ENCODE measurements around the gene ANKRD40CL.
"Not testable (repeated sequence)": the region's sequence is repeated elsewhere in the genome, so short reads cannot be mapped to it uniquely, and the experiment has no call there.

ANKRD40CL gene, protein sequence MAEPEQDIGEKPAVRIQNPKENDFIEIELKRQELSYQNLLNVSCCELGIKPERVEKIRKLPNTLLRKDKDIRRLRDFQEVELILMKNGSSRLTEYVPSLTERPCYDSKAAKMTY
- total RNA-seq, result 0 to 0.08 (median 0) reads per million in 4 donors

DNA sequence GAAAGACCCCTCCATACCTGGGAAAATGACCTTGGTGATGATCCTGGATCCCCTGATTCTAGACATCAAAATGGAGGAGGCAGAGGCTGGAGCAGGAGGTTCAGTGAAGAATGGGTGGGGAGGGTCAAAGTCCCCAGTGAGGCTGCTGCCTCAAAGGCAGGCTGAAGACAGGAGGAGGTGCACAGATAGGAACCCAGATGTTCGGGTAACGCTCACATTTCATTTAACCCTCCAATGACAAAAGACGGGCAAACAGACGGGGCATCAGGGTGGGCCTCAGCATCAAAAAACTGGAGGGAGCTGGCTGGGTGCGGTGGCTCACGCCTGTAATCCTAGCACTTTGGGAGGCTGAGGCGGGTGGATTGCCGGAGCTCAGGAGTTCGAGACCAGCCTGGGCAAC is at the start of gene ANKRD40CL:
TSS of gene ANKRD40CL (minus strand) at position 73 of the 400 bp plus-strand sequence. CDS start 605 bp downstream, outside the sequence.
- DNase-seq, result no peak

DNA sequence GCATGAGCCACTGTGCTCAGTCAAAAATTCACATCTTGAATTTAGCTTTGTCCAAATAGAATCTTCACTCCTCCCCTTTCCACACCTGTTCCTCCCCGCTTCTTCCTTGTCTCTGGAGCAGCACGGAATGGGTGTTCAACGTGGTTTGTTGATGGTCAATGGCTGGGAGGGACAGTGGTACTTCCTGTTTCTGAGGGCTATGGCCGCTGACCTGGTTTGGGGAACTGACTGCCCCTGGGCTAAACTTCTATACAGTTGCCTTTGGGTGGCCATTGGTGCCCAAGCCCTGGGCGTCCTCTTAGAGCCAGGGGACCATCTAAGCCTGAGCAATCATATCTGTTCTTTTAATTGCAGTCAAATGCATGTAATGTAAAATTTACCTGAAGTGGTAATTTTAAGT is 49.0 kb upstream of the ANKRD40CL start:
- DNase-seq, result no peak

- DNase-seq, result no peak
Measured at GRCh38 chr17:50815400-50815799, 48.1 kb upstream of the ANKRD40CL start.

DNA sequence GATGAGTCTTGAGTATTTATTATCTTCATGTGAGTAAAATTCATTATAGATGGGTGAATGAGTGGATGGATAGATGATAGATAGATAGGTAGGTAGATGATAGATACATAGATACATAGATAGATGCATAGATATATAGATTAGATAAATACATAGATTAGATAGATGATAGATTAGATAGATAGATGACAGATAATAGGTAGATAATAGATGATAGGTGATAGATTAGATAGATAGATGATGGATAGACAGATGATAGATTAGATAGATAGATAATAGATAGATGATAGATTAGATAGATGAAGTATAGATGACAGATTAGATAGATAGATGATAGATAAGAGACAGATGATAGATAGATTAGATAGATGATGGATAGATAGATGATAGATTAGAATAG is 46.3 kb upstream of the ANKRD40CL start:
- no peak for DNase-seq

GRCh38 chr17:50808888-50809287 is 41.6 kb upstream of the ANKRD40CL start:
- no peak for DNase-seq

GRCh38 chr17:50808413-50808812 is 41.1 kb upstream of the ANKRD40CL start:
- DNase-seq, result no peak

- DNase-seq, result no peak
Measured at GRCh38 chr17:50807675-50808074, 40.4 kb upstream of the ANKRD40CL start.

DNA sequence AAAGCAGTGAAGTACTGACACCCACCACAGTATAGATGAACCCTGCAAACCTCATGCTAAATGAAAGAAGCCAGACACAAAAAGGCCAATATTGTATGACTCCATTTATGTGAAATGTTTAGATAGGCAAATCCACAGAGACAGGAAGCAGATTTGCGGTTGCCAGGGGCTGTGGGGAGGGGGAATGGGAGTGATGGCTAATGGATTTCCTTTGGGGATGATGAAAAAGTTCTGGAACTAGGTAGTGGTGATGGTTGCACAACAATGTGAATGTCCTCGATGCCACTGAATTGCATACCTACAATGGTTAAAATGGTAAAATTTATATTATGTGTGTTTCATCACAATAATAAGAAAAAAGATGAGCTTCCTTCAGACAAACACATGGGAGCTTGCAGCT is 39.7 kb upstream of the ANKRD40CL start:
- no peak for DNase-seq

DNA sequence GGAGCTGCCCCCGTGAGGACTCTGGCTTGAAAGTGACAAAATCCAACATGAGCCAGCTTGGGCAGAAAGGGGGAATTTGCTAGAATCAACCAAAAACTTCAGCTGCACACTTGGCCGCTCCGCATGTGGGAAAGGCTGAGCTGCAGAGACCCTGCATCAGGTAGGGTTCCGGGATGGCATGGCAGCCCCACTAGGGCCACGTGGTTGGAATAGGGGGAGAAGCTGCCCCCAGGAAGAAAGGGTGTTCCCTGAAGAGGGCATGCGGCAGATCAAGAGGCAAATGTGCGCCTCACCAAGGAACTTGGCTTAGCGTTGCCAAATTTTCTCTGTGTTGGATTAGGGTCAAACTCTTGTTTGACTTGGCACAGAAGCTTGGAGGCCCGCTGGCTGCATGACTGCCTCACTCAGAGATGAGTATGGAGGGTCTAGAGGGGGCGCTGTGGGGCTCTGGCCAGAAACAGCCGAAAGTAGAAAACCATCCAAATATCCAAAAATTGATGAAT is 38.9 kb upstream of the ANKRD40CL start:
- DNase-seq, result no peak

GRCh38 chr17:50805486-50805885 is 38.2 kb upstream of the ANKRD40CL start:
- DNase-seq, result no peak

GRCh38 chr17:50804749-50805475 is 37.6 kb upstream of the ANKRD40CL start:
- not testable (repeated sequence) for DNase-seq

GRCh38 chr17:50803676-50804075 is 36.4 kb upstream of the ANKRD40CL start:
- DNase-seq, result no peak

DNA sequence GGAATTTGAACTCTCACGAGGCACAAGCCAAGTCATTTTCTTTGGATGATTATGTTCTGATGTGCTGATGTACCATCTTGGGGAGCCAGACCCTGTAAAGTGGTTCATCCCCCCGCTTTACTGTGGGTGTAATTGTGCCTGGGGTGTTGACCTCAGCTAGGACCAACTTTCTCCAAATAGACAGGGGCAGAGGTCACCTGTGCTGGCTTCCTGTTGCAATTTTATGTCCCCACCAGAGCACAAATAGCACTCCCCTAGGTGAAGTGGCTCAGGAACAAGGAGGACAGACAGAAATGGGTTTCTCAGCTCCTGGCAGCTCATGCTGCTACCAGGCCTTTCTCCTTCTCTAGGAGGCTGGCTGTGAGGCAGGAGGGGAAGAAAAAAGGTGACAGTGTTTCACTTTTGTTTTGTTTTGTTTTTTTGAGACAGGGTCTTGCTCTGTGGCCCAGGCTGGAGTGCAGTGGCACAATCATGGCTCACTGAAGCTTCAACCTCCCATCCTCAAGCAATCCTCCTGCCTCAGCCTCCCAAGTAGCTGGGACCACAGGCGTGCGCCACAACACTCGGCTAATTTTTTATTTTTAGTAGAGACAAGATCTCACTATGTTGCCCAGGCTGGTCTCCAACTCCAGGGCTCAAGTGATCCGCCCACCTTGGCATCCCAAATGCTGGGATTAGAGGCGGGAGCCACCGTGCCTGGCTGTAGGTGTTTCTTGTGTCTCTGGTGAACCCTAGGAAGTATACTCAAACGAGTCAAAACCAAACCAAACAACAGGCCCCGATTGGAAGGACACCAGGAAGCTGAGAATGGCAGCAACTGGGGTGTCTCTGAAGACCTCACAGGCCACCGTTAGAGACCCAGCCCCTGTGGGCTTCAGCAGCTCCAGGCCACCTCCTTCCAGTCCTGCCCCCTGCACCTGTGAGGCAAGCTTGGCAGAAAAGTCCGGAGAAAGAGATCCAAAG is 35.6 kb upstream of the ANKRD40CL start:
- DNase-seq, result no peak

- DNase-seq, result no peak
Measured at GRCh38 chr17:50800196-50800700, 32.9 kb upstream of the ANKRD40CL start.

GRCh38 chr17:50799582-50799981 is 32.3 kb upstream of the ANKRD40CL start:
- no peak for DNase-seq

DNA sequence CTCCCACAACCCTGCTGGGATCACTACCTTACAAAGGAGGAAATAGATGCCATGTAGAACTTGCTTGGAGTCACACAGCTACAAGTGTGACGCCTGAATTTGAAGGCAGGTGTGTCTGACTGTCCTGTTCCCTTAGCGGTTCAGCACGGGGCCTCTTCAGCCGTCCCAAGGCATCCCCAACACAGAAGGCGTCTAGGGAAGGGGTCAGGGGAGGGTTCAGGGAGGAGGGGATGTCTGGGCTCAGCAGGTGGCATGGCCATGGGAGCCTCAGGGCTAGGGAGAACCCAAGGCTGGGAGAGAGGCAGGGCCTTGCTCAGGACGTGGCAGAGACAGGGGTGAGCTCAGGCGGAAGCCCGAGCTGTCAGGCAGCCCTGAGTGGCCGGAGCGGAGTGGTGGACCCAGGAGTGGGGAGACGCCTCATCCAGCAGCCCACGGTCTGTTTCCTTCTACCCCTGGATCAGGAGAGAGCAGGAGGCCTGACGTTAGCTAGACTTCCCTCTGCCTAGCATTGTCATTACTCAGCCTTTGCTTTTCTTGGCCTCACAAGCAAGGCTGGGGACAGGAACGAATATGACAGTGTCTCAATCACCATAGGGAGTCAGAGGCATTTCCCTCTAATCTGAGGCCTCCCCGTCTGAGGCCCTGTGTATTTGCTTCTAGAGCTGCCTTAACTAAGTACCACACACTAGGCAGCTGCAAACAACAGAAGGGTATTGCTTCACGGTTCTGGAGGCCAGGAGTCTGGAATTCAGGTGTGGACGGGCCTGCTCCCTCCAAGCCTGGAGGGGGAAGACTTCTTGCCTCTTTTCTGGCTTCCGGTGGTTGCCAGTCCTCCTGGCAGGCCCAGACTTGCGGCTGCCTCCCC is 31.3 kb upstream of the ANKRD40CL start:
- no peak for DNase-seq

DNA sequence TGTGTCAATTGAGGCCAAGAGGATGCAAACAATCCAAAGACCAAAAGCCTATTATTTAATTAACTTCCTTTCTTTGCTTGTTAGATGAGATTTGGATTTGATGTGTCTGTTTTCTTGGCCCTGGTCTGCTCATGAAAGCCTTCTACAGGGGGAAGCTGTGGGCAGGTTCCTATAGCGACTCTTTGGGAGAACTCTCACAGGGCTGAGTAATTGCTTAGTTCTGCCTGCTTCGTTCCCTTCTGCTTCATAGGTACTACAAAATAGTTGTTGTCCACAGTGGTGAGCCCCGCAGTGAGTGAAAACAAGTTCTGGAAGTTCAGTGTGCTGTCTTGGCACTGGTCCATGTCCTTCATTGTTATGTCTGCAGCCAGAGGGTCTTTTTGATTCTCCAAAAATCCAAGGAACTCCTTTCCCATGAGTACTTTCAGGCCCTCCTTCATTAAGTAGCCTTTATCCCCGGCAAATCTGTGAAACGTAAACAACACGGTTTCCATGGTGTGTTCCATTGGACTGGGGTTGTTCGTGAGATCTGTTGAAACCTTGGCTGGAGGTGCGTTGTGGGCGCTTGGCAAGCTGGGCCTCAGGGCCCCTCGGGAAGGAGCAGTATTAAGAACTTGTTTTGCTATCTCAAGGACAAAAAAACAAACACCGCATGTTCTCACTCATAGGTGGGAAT is 30.0 kb upstream of the ANKRD40CL start:
- no peak for DNase-seq

- DNase-seq, result no peak
Measured at GRCh38 chr17:50794361-50794760, 27.0 kb upstream of the ANKRD40CL start.

- no peak for DNase-seq
Measured at GRCh38 chr17:50793007-50793406, 25.7 kb upstream of the ANKRD40CL start.

DNA sequence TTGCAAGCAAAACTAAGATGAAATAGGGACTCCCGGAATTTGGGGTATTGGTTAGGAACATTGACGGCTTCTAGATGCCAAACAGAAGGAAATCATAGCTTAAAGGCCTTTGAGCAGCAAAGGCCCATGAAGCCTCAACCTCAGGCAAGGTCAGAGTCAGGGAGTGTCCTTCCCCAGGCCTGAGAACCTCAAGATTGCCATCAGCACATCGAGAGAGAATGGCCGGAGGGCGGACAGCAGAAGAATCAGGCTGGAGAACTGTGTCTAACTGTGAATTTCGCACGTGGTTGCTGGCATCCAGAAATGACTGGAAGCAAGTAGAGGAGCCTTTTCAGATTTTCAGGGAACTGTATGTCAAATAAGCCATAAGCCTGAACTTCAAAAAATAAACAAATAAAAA is 24.8 kb upstream of the ANKRD40CL start:
- no peak for DNase-seq

DNA sequence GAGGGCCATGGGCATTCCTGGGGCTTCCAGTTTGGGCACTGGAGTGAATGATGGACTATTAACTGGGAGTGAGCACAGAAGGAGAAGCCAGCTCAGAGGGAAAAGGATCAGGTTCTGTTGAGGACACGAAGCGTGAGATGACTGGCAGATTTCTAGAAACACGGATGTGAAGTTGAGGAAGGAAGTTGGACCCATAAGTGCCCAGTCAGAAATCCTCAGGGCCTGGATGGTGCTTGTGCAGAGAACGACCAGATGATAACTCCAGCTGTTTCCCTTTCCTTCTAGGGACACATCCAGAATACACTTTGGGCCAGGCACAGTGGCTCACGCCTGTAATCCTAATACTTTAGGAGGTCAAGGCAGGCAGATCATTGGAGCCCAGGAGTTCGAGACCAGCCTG is 23.3 kb upstream of the ANKRD40CL start:
- DNase-seq, result no peak

Data from T-helper 1 cell (primary cell).